Type B pancreatic cell (in vitro differentiated cells): ENCODE results near the gene OR2L13. TPM values are rescaled to one million over a fixed set of nuclear protein-coding genes. Genes with fewer than 3 reads are reported as not detected.

Experiments
- DNase-seq: peaks from one replicate; pipeline ENCODE4 v3.0.0; 2021; ENCODE audit warnings: mixed read lengths; ENCODE audit not compliant: unreplicated experiment; ENCODE audit errors: extremely low spot score
- H3K27ac Mint-ChIP-seq: 2 replicates; pipeline ENCODE4 v1.8.0; 2021; ENCODE audit warnings: mild to moderate bottlenecking, mixed read lengths
- H3K27me3 Mint-ChIP-seq: 2 replicates; pipeline ENCODE4 v1.8.0; 2021; ENCODE audit warnings: mixed read lengths
- H3K36me3 Mint-ChIP-seq: 2 replicates; pipeline ENCODE4 v1.8.0; 2021; ENCODE audit warnings: mixed read lengths
- H3K4me1 Mint-ChIP-seq: one replicate; pipeline ENCODE4 v1.8.0; 2021; ENCODE audit warnings: mixed read lengths; ENCODE audit not compliant: unreplicated experiment
- H3K4me3 Mint-ChIP-seq: 2 replicates; pipeline ENCODE4 v1.8.0; 2021; ENCODE audit warnings: mild to moderate bottlenecking, mixed read lengths
- H3K9me3 Mint-ChIP-seq: 2 replicates; pipeline ENCODE4 v1.8.0; 2021; ENCODE audit warnings: mixed read lengths
- total RNA-seq: library from RNA; stranded (reverse); gene quantifications from 2 replicates; pipeline ENCODE4 v1.2.1, GENCODE V29; 2021; ENCODE audit warnings: low replicate concordance
- TF ChIP-seq, protein P1 (sequence below): fragments of 200-600 bp; sonication (generic); conservative IDR thresholded peaks from 2 replicates; pipeline ENCODE4 v1.5.0; 2021; ENCODE audit warnings: antibody characterized with exemption, mild to moderate bottlenecking

Gene OR2L13
- total RNA-seq, 1 donor from 2014 or later = not detected

- Mint-ChIP-seq H3K27me3 (no peaks in the 10 kb centered on the region), H3K36me3 (no peaks in the 10 kb centered on the region), H3K4me3 (no peak within 1 kb of the TSS), H3K4me1 (no peaks in the 10 kb centered on the region), H3K27ac (no peak within 1 kb of the TSS), H3K9me3 (peaks cover 8% of the 10 kb centered on the region)
- TF ChIP-seq, protein P1, sequence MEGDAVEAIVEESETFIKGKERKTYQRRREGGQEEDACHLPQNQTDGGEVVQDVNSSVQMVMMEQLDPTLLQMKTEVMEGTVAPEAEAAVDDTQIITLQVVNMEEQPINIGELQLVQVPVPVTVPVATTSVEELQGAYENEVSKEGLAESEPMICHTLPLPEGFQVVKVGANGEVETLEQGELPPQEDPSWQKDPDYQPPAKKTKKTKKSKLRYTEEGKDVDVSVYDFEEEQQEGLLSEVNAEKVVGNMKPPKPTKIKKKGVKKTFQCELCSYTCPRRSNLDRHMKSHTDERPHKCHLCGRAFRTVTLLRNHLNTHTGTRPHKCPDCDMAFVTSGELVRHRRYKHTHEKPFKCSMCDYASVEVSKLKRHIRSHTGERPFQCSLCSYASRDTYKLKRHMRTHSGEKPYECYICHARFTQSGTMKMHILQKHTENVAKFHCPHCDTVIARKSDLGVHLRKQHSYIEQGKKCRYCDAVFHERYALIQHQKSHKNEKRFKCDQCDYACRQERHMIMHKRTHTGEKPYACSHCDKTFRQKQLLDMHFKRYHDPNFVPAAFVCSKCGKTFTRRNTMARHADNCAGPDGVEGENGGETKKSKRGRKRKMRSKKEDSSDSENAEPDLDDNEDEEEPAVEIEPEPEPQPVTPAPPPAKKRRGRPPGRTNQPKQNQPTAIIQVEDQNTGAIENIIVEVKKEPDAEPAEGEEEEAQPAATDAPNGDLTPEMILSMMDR = no peak
- no peak for DNase-seq
Observed at GRCh38 chr1:248144513-248145198, 49.7 kb downstream of the OR2L13 start, which contains the start of gene OR2M5. TSS of gene OR2M5 (plus strand) at chr1:248145148. CDS start at chr1:248145148, 0 bp downstream.

Other genes starting within 250 kb of the OR2L13 start
- 0.17 and 0.81 TPM in 2 replicates for gene TRIM58, start 238.0 kb upstream of the OR2L13 start, total RNA-seq
- gene OR2W3, start 199.6 kb upstream of the OR2L13 start, total RNA-seq = not detected in 2 replicates
- not detected in 2 replicates for gene OR2T8, start 174.9 kb upstream of the OR2L13 start, total RNA-seq
- gene OR2AJ1, start 170.3 kb upstream of the OR2L13 start, total RNA-seq = not detected in 2 replicates
- gene OR2L8, start 146.3 kb upstream of the OR2L13 start, total RNA-seq = not detected in 2 replicates
- gene OR2AK2, start 130.0 kb upstream of the OR2L13 start, total RNA-seq = not detected in 2 replicates
- not detected in 2 replicates for gene OR2L5, start 81.5 kb upstream of the OR2L13 start, total RNA-seq
- gene OR2L2, start 65.1 kb upstream of the OR2L13 start, total RNA-seq = 0.07 and 0.14 TPM in 2 replicates
- not detected in 2 replicates for gene OR2L3, start 48.3 kb upstream of the OR2L13 start, total RNA-seq
- gene OR2M5, start 50.0 kb downstream of the OR2L13 start, total RNA-seq = not detected in 2 replicates
- not detected in 2 replicates for gene OR2M2, start 79.6 kb downstream of the OR2L13 start, total RNA-seq
- not detected in 2 replicates for gene OR2M3, start 102.1 kb downstream of the OR2L13 start, total RNA-seq
- not detected in 2 replicates for gene OR2M4, start 136.2 kb downstream of the OR2L13 start, total RNA-seq
- gene OR2T33, start 182.8 kb downstream of the OR2L13 start, total RNA-seq = not detected in 2 replicates
- not detected in 2 replicates for gene OR2T12, start 208.2 kb downstream of the OR2L13 start, total RNA-seq
- gene OR2M7, start 229.4 kb downstream of the OR2L13 start, total RNA-seq = not detected in 2 replicates